WTC11 (cell line): Measurements from ENCODE around the gene CACNA1D. TPM values are rescaled to one million over a fixed set of nuclear protein-coding genes. Genes with fewer than 3 reads are reported as not detected.

ENCODE experiments used
- ATAC-seq: fragments of 200-7000 bp; cut with Tn5 transposase; 2 replicates; pipeline ENCODE4 v1.10.0; 2021; ENCODE audit warnings: mild to moderate bottlenecking, moderate library complexity
- CTCF ChIA-PET: fragments of 300-600 bp; sonication (Branson Sonifier 250); formaldehyde crosslinking; loops from one replicate; lab custom pipeline; 2021; ENCODE audit warnings: antibody characterized with exemption; lab: Charles Lee
- POLR2A ChIA-PET: fragments of 350-600 bp; sonication (Branson Sonifier 250); formaldehyde crosslinking; loops from one replicate; lab custom pipeline; 2021; ENCODE audit warnings: antibody characterized with exemption; lab: Charles Lee
- DNase-seq: peaks from one replicate; pipeline ENCODE4 v3.0.0; 2021; ENCODE audit warnings: low spot score
- H3K27ac Mint-ChIP-seq: 2 replicates; pipeline ENCODE4 v1.8.0; 2021; ENCODE audit warnings: mixed read lengths
- H3K27me3 Mint-ChIP-seq: 2 replicates; pipeline ENCODE4 v1.8.0; 2021; ENCODE audit warnings: low read depth, mild to moderate bottlenecking, moderate library complexity, mixed read lengths
- H3K36me3 Mint-ChIP-seq: 2 replicates; pipeline ENCODE4 v1.8.0; 2021; ENCODE audit warnings: mixed read lengths
- H3K4me1 Mint-ChIP-seq: 2 replicates; pipeline ENCODE4 v1.8.0; 2022; ENCODE audit warnings: mixed read lengths
- H3K4me3 Mint-ChIP-seq: 2 replicates; pipeline ENCODE4 v1.8.0; 2021; ENCODE audit warnings: mild to moderate bottlenecking, moderate library complexity, mixed read lengths
- H3K9me3 Mint-ChIP-seq: 2 replicates; pipeline ENCODE4 v1.8.0; 2021; ENCODE audit warnings: mixed read lengths
- CREM ChIP-seq: sonication (generic); formaldehyde crosslinking; IDR thresholded peaks from 2 replicates; pipeline ENCODE4 v1.8.1; 2022; ENCODE audit warnings: mild to moderate bottlenecking, missing genetic modification reagents, moderate library complexity
- ESRRA ChIP-seq: sonication (generic); formaldehyde crosslinking; IDR thresholded peaks from 2 replicates; pipeline ENCODE4 v1.8.1; 2022; ENCODE audit warnings: mild to moderate bottlenecking, missing genetic modification reagents, borderline replicate concordance
- FOXJ3 ChIP-seq: sonication (generic); formaldehyde crosslinking; IDR thresholded peaks from 2 replicates; pipeline ENCODE4 v1.9.0; 2021; ENCODE audit warnings: missing genetic modification reagents, mild to moderate bottlenecking, borderline replicate concordance
- IRF2 ChIP-seq: sonication (generic); formaldehyde crosslinking; IDR thresholded peaks from 2 replicates; pipeline ENCODE4 v1.8.0; 2022; ENCODE audit warnings: low read depth, missing genetic modification reagents, borderline replicate concordance
- NFYB ChIP-seq: sonication (generic); formaldehyde crosslinking; conservative IDR thresholded peaks from 2 replicates; pipeline ENCODE4 v1.8.0; 2022; ENCODE audit warnings: low read depth, missing genetic modification reagents
- RELA ChIP-seq: sonication (generic); formaldehyde crosslinking; IDR thresholded peaks from 2 replicates; pipeline ENCODE4 v1.8.1; 2022; ENCODE audit warnings: missing genetic modification reagents, mild to moderate bottlenecking, borderline replicate concordance
- SMAD4 ChIP-seq: sonication (generic); formaldehyde crosslinking; IDR thresholded peaks from 2 replicates; pipeline ENCODE4 v1.8.0; 2022; ENCODE audit warnings: mild to moderate bottlenecking, missing genetic modification reagents
- ZNF396 ChIP-seq: fragments of 250-450 bp; sonication (Bioruptor Pico); IDR thresholded peaks from 2 replicates; pipeline ENCODE4 v1.8.0; 2021; ENCODE audit warnings: mild to moderate bottlenecking, moderate library complexity, borderline replicate concordance
- total RNA-seq: library from RNA; stranded (reverse); gene quantifications from 3 replicates; pipeline ENCODE4 v1.2.3, GENCODE V29; 2021
- TF ChIP-seq, protein P1 (sequence below): sonication (generic); formaldehyde crosslinking; IDR thresholded peaks from 2 replicates; pipeline ENCODE4 v1.8.1; 2023; ENCODE audit warnings: mild to moderate bottlenecking, moderate library complexity, missing genetic modification reagents
- TF ChIP-seq, protein P2 (sequence below): fragments of 250-450 bp; sonication (Bioruptor Pico); IDR thresholded peaks from 2 replicates; pipeline ENCODE4 v1.9.0; 2021; ENCODE audit warnings: moderate library complexity, mild to moderate bottlenecking, inconsistent platforms, borderline replicate concordance
- TF ChIP-seq, protein P3 (sequence below): fragments of 200-600 bp; IDR thresholded peaks from 2 replicates; pipeline ENCODE4 v1.8.0; 2022; ENCODE audit warnings: antibody characterized with exemption
- TF ChIP-seq, protein P4 (sequence below): sonication (generic); formaldehyde crosslinking; IDR thresholded peaks from 2 replicates; pipeline ENCODE4 v1.8.0; 2022; ENCODE audit warnings: mild to moderate bottlenecking, missing genetic modification reagents
- TF ChIP-seq, protein P5 (sequence below): fragments of 250-450 bp; sonication (Bioruptor Pico); IDR thresholded peaks from 2 replicates; pipeline ENCODE4 v1.9.0; 2021; ENCODE audit warnings: mild to moderate bottlenecking, borderline replicate concordance
- TF ChIP-seq, protein P6 (sequence below): fragments of 250-450 bp; sonication (Bioruptor Pico); IDR thresholded peaks from 2 replicates; pipeline ENCODE4 v1.9.0; 2021; ENCODE audit warnings: mild to moderate bottlenecking
- TF ChIP-seq, protein P7 (sequence below): sonication (generic); formaldehyde crosslinking; IDR thresholded peaks from 2 replicates; pipeline ENCODE4 v1.8.0; 2023; ENCODE audit warnings: missing genetic modification reagents
- TF ChIP-seq, protein P8 (sequence below): fragments of 250-450 bp; sonication (Bioruptor Pico); IDR thresholded peaks from 2 replicates; pipeline ENCODE4 v1.9.0; 2021; ENCODE audit warnings: mild to moderate bottlenecking

Gene CACNA1D
- total RNA-seq, 1 experiment from 2014 or later: 2.3 TPM

DNA sequence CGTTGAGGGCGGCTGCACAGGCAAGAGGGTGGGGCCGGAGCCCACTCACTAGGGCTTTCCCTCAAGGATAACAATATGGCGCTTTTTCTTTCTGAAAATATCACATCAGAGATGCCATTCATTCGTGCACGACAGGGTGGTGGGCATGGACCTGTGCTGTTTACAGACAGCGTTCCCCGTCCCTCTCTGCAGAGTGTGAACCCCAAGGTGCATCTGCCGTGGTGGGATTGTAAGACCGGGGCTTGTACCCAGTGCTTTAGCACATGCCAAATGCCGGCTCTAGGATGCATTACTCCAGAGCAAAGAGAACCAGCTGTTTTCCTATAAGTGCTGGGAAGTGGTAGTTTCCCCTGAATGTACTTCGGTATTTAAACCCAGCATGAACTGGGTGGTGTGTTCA, 314.9 kb downstream of the CACNA1D start (continued):
- TF ChIP-seq, protein P1, sequence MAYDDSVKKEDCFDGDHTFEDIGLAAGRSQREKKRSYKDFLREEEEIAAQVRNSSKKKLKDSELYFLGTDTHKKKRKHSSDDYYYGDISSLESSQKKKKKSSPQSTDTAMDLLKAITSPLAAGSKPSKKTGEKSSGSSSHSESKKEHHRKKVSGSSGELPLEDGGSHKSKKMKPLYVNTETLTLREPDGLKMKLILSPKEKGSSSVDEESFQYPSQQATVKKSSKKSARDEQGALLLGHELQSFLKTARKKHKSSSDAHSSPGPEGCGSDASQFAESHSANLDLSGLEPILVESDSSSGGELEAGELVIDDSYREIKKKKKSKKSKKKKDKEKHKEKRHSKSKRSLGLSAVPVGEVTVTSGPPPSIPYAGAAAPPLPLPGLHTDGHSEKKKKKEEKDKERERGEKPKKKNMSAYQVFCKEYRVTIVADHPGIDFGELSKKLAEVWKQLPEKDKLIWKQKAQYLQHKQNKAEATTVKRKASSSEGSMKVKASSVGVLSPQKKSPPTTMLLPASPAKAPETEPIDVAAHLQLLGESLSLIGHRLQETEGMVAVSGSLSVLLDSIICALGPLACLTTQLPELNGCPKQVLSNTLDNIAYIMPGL (CRISPR knock-in tag): no peak
- TF ChIP-seq, protein P2, sequence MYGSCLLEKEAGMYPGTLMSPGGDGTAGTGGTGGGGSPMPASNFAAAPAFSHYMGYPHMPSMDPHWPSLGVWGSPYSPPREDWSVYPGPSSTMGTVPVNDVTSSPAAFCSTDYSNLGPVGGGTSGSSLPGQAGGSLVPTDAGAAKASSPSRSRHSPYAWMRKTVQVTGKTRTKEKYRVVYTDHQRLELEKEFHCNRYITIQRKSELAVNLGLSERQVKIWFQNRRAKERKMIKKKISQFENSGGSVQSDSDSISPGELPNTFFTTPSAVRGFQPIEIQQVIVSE (CRISPR knock-in tag): no peak
- TF ChIP-seq SMAD4 (CRISPR knock-in tag) (no peak), FOXJ3 (CRISPR knock-in tag) (no peak)
- TF ChIP-seq, protein P3, sequence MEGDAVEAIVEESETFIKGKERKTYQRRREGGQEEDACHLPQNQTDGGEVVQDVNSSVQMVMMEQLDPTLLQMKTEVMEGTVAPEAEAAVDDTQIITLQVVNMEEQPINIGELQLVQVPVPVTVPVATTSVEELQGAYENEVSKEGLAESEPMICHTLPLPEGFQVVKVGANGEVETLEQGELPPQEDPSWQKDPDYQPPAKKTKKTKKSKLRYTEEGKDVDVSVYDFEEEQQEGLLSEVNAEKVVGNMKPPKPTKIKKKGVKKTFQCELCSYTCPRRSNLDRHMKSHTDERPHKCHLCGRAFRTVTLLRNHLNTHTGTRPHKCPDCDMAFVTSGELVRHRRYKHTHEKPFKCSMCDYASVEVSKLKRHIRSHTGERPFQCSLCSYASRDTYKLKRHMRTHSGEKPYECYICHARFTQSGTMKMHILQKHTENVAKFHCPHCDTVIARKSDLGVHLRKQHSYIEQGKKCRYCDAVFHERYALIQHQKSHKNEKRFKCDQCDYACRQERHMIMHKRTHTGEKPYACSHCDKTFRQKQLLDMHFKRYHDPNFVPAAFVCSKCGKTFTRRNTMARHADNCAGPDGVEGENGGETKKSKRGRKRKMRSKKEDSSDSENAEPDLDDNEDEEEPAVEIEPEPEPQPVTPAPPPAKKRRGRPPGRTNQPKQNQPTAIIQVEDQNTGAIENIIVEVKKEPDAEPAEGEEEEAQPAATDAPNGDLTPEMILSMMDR: no peak
- TF ChIP-seq, all 79 proteins: peak for 0

DNA sequence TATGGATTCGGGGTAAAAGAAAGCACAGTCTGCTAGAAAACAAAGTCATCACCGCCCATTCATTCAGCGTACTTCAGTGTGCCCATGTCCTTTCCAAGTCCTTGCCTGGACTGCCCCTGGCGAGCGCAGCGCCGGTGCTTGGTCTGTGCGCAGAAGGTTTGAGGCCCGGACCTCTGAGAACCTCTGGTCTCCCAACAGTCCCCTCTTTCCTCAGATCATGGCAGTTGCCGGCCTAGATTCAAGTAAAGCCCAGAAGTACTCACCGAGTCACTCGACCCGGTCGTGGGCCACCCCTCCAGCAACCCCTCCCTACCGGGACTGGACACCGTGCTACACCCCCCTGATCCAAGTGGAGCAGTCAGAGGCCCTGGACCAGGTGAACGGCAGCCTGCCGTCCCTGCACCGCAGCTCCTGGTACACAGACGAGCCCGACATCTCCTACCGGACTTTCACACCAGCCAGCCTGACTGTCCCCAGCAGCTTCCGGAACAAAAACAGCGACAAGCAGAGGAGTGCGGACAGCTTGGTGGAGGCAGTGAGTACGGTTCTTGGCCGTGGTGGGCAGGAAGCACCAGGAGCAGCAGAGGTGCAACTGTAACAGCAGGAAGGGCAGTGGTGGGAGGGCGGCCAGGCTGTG, 315.5 kb downstream of the CACNA1D start:
- Mint-ChIP-seq H3K4me1 (peaks cover 5% of the 10 kb centered on the region; the same call in 1 of the 2 replicates), H3K9me3 (no peaks in the 10 kb centered on the region), H3K27me3 (no peaks in the 10 kb centered on the region), H3K4me3 (no peak overlapping the region), H3K27ac (no peak overlapping the region), H3K36me3 (no peaks in the 10 kb centered on the region)
- DNase-seq: no peak
- no peak for ATAC-seq
- TF ChIP-seq, protein P4, sequence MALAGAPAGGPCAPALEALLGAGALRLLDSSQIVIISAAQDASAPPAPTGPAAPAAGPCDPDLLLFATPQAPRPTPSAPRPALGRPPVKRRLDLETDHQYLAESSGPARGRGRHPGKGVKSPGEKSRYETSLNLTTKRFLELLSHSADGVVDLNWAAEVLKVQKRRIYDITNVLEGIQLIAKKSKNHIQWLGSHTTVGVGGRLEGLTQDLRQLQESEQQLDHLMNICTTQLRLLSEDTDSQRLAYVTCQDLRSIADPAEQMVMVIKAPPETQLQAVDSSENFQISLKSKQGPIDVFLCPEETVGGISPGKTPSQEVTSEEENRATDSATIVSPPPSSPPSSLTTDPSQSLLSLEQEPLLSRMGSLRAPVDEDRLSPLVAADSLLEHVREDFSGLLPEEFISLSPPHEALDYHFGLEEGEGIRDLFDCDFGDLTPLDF (CRISPR knock-in tag): no peak
- TF ChIP-seq, protein P2 (CRISPR knock-in tag): no peak
- no peak for TF ChIP-seq NFYB (CRISPR knock-in tag)
- no peak for TF ChIP-seq RELA (CRISPR knock-in tag)
- no peak for TF ChIP-seq ESRRA
- no peak for TF ChIP-seq ZNF396
- TF ChIP-seq, protein P3: no peak
- TF ChIP-seq, protein P5, sequence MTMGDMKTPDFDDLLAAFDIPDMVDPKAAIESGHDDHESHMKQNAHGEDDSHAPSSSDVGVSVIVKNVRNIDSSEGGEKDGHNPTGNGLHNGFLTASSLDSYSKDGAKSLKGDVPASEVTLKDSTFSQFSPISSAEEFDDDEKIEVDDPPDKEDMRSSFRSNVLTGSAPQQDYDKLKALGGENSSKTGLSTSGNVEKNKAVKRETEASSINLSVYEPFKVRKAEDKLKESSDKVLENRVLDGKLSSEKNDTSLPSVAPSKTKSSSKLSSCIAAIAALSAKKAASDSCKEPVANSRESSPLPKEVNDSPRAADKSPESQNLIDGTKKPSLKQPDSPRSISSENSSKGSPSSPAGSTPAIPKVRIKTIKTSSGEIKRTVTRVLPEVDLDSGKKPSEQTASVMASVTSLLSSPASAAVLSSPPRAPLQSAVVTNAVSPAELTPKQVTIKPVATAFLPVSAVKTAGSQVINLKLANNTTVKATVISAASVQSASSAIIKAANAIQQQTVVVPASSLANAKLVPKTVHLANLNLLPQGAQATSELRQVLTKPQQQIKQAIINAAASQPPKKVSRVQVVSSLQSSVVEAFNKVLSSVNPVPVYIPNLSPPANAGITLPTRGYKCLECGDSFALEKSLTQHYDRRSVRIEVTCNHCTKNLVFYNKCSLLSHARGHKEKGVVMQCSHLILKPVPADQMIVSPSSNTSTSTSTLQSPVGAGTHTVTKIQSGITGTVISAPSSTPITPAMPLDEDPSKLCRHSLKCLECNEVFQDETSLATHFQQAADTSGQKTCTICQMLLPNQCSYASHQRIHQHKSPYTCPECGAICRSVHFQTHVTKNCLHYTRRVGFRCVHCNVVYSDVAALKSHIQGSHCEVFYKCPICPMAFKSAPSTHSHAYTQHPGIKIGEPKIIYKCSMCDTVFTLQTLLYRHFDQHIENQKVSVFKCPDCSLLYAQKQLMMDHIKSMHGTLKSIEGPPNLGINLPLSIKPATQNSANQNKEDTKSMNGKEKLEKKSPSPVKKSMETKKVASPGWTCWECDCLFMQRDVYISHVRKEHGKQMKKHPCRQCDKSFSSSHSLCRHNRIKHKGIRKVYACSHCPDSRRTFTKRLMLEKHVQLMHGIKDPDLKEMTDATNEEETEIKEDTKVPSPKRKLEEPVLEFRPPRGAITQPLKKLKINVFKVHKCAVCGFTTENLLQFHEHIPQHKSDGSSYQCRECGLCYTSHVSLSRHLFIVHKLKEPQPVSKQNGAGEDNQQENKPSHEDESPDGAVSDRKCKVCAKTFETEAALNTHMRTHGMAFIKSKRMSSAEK (CRISPR knock-in tag): no peak
- TF ChIP-seq, protein P6, sequence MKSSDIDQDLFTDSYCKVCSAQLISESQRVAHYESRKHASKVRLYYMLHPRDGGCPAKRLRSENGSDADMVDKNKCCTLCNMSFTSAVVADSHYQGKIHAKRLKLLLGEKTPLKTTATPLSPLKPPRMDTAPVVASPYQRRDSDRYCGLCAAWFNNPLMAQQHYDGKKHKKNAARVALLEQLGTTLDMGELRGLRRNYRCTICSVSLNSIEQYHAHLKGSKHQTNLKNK (CRISPR knock-in tag): no peak
- TF ChIP-seq IRF2 (CRISPR knock-in tag): no peak
- TF ChIP-seq, protein P7, sequence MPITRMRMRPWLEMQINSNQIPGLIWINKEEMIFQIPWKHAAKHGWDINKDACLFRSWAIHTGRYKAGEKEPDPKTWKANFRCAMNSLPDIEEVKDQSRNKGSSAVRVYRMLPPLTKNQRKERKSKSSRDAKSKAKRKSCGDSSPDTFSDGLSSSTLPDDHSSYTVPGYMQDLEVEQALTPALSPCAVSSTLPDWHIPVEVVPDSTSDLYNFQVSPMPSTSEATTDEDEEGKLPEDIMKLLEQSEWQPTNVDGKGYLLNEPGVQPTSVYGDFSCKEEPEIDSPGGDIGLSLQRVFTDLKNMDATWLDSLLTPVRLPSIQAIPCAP: no peak
- TF ChIP-seq CREM (CRISPR knock-in tag): no peak
- TF ChIP-seq, protein P8, sequence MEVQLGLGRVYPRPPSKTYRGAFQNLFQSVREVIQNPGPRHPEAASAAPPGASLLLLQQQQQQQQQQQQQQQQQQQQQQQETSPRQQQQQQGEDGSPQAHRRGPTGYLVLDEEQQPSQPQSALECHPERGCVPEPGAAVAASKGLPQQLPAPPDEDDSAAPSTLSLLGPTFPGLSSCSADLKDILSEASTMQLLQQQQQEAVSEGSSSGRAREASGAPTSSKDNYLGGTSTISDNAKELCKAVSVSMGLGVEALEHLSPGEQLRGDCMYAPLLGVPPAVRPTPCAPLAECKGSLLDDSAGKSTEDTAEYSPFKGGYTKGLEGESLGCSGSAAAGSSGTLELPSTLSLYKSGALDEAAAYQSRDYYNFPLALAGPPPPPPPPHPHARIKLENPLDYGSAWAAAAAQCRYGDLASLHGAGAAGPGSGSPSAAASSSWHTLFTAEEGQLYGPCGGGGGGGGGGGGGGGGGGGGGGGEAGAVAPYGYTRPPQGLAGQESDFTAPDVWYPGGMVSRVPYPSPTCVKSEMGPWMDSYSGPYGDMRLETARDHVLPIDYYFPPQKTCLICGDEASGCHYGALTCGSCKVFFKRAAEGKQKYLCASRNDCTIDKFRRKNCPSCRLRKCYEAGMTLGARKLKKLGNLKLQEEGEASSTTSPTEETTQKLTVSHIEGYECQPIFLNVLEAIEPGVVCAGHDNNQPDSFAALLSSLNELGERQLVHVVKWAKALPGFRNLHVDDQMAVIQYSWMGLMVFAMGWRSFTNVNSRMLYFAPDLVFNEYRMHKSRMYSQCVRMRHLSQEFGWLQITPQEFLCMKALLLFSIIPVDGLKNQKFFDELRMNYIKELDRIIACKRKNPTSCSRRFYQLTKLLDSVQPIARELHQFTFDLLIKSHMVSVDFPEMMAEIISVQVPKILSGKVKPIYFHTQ (CRISPR knock-in tag): no peak
- POLR2A ChIA-PET: interaction anchor here (0.7 kb wide), 2 partner anchors 12 to 13 kb away, joined by 3 to 7 read pairs; no protein-coding TSS in a partner anchor
- CTCF ChIA-PET: interaction anchor here (2.1 kb wide), 1 partner anchor 99 kb away, joined by 6 read pairs; no protein-coding TSS in a partner anchor
